Fibroblast of mammary gland (primary cell): ENCODE data around the gene LCNL1.

Source experiments
- DNase-seq: peaks from one replicate; pipeline ENCODE4 v3.0.0-alpha.2; 2010; ENCODE audit warnings: low read depth
- H3K4me3 ChIP-seq: 2 replicates; pipeline ENCODE4 v1.5.1; 2011; ENCODE audit warnings: low read depth, mild to moderate bottlenecking, low read length, moderate library complexity; ENCODE audit not compliant: control insufficient read depth
- CTCF ChIP-seq: conservative IDR thresholded peaks from 2 replicates; pipeline ENCODE4 v1.5.1; 2011; ENCODE audit warnings: low read depth, low read length, inconsistent platforms; ENCODE audit not compliant: control insufficient read depth, insufficient read depth

The LCNL1 gene

DNA sequence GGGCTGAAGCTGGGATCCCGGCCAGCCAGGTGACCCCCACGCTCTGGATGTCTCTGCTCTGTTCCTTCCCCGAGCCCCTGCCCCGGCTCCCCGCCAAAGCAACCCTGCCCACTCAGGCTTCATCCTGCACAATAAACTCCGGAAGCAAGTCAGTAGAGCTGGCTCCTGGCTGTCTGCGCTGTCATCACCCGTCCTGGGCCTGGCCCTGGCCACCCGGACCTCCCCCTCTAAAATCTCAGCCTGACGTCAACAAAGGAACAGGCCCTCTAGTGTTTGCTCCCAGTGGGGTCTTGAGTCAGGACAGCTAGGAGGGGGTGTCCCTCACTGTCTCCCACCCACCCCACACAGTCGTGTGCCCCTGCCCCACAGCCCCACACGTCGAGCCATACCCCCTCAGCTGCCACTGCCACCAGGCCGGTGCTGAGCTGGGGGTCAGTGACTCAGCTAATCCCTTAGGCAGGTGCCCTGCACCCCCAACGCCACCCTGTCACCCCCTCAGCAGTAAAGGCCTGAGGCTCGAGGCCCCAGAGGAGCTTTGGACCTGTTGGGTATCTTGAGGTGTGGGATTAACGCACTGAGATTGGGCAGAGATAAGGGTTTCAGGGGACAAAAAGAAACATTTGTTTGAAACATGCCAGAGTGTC is 1.1 kb upstream of the LCNL1 start:
- no peak for DNase-seq
- H3K4me3 ChIP-seq: no peak overlapping the region
- TF ChIP-seq CTCF: no peak

- H3K4me3 ChIP-seq: no peak overlapping the region
- no peak for DNase-seq
- no peak for TF ChIP-seq CTCF
Observed at GRCh38 chr9:136983167-136983566, 374 bp downstream of the LCNL1 start.

- no peak for DNase-seq
- TF ChIP-seq CTCF: no peak
- no peak overlapping the region for H3K4me3 ChIP-seq
Observed at GRCh38 chr9:136983656-136984314, 992 bp downstream of the LCNL1 start.

DNA sequence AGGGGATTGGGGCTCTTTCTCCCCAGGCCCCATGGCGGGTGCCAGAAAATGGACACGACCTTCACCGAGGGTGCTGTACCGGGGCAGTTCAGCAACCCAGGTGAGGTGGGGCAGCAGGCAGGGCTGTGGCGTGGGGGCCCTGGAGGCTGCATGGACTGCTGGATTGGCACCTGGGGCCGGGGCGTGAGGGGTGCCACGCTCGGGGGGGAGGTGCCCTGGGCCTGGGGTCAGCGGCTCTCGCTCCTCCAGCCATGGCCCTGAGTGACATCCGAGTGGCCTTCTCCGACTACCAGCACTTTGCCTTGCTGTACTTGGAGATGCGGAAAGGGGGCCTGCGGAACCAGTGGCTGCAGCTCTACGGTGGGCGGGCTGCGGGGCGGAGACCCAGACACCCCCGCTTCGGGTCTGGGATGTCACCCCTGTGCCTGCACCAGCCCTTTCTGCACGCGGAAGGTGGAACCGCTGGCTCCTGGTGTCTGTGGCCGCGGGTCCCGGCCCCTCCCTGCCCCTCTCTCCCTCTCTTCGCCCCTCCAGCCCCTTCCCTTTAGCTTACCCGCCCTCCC is 1.8 kb downstream of the LCNL1 start:
- no peak for DNase-seq
- TF ChIP-seq CTCF: no peak
- no peak overlapping the region for H3K4me3 ChIP-seq

DNA sequence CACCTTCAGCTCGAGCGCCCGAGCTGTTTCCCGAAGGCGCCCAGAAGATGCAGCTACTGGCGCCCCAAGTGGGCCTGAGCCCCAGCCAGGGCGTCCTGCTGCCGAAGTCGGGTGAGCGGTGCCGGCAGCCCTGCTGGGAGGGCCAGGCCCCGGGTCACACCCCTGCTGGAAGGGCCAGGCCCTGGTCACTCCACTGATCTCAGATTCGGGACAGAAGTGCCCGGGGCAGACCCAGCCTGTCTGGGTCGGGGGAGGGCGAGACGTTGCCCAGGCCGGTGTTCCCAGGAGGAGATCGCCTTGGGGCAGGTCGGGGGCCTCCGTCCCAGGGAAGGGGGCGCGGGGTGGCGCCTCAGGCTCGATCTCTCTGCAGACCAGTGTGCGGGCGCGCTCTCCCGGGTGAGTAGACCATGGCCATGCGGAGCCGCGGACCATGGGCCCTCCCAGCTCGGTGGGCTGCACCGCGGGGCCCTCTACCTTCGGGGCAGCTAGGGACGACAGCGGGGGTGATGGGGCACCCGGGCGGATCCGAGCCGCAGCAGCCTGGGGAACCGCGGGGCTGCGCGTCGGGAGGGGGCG is 2.3 kb downstream of the LCNL1 start:
- no peak for DNase-seq
- no peak overlapping the region for H3K4me3 ChIP-seq
- TF ChIP-seq CTCF: no peak

DNA sequence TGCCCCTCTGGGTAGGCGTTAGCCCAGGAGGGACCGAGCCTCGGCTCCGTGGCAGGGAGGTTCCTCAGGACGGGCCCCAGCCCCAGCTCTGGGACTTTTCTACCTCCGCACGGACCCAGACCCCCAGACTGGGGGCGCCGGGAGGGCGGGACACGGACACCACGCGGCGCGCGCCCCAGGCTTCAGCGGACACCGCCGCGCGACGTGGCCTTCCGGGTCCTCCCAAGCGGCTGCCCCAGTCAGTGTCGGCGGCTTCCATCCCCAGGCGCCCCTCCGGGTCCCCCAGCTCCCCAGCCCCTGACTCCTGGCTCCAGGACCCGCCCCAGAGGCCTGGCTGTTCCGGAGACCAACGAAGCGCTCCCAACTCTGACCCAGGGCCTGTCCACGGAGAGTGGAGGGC is 3.1 kb downstream of the LCNL1 start:
- no peak overlapping the region for H3K4me3 ChIP-seq
- no peak for DNase-seq
- no peak for TF ChIP-seq CTCF
